Activated gamma-delta T cell treated with anti-CD3 and anti-CD28 coated beads, Interleukin-2, amount 50 U/mL, for 16 hours (primary cell): ENCODE measurements around the gene FAM53B.
"Not testable (repeated sequence)": the region's sequence is repeated elsewhere in the genome, so short reads cannot be mapped to it uniquely, and the experiment has no call there.

Experiments
- DNase-seq: peaks from one replicate; pipeline ENCODE4 v3.0.0-alpha.2; 2020; ENCODE audit warnings: low read depth

The FAM53B gene

GRCh38 chr10:124596962-124597845 lies 147.0 kb downstream of the FAM53B start:
- no peak for DNase-seq

DNA sequence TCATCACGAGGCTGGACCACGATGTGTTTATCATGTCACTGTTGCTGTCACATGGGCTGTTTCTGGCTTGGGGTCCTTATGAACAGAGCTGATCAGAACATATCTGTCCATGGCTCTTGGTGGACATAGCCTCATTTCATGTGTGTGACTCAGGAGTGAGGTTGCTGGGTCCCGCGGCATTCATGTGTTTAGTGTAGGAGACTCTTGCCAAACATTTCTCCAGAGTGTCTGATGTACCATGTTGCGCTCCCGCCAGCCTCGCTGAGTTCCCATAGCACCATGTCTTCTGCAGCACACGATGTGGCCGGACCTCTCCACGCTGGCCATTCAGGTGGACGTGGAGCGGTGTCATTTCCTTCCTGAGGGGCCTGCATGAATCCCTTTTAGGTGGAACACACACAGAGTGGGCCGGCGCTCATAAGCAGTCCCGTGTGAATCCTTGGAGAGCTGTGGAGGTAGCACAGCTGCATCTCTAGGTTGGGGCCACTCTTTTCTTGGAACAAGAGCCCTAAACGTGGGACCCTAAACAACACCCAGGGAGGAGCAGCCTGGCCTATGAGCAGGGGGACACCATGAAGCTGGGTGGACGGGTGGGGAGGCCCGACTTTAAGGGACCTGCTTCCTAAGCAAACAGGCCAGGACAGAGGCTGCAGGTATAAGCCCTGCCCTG lies 147.9 kb downstream of the FAM53B start:
- DNase-seq, result no peak

GRCh38 chr10:124595143-124595883 lies 148.9 kb downstream of the FAM53B start:
- no peak for DNase-seq

GRCh38 chr10:124594240-124594639 lies 149.9 kb downstream of the FAM53B start:
- no peak for DNase-seq

DNA sequence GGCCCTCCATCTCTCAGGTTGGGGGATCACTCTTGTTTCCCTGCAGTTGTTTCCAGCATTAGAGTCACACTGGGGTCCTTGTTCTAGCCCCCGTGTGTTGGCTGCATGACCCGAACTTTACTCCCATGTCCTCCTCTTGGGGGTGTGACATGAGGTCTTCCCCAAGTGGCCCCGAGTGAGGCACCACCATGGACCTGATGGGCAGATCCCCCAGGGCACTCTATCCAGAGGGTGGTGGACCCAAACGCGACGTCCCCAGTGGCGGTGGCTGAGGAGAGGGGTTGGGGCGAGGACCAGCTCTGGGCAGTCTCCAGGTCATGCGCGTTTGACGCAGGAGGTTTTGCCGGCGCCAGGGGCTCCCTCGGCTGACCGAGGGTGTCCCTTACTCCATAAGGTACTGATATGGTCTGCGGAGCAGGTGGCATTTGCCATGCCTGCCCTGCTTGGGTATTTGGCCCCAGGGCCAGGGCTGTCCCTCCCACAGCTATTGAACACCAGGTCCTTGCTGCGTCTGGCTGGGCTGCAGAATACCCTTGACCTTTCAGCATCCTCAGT lies 150.7 kb downstream of the FAM53B start:
- no peak for DNase-seq

DNA sequence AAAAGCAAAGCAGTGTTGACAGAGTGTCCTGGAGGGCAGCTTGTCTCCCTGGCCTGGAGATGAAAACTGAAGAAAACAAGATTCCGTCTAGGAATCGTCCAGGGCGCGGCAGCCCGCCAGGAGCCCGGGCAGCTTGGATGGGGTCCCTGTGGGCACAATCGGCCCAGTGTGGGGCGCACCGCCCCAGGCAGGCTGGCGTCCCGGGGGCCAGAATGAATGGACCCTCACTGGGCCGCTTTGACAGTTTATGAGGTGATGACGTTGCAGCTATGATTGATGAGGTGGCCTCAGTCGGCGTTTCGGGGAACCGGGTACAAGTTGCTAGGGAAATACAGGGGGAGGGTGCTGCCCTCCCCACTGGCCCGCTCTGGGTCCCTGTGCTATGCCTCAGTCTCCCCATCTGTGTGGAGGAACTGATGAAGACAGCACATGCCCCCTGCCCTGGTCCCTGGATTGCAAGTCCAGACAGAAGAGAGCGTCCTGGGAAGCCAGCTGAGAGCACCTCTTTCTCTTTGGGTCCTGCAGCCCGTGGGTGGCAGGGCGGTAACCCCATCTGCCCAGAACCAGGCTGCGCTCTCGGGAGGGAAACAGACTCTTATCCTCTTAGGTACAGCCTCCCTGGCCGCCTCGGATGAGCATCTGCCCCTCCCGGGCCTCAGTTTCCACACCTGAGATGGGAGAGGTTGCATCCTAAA lies 151.3 kb downstream of the FAM53B start:
- no peak for DNase-seq

GRCh38 chr10:124592101-124592500 lies 152.1 kb downstream of the FAM53B start:
- DNase-seq, result no peak

DNA sequence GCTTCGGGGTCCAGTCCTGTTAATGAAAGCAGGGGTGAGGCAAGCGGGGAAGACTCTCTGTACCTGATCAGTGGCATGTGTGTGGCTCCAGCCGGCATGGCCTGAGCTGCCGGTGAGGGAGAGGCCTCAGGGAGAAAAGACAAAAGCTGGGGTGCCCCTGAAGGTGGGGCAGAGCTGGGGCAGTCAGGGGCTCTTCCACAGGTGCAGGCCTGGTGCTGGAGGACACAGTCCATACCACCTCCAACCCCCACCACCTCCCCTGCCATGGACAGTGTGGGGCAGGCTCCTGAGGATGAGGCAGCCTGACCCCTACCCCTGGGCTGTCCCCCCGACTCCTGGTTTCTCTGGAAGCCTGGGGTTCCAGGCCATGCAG lies 153.1 kb downstream of the FAM53B start:
- no peak for DNase-seq

- no peak for DNase-seq
Observed at GRCh38 chr10:124590216-124591122, 153.7 kb downstream of the FAM53B start.

DNA sequence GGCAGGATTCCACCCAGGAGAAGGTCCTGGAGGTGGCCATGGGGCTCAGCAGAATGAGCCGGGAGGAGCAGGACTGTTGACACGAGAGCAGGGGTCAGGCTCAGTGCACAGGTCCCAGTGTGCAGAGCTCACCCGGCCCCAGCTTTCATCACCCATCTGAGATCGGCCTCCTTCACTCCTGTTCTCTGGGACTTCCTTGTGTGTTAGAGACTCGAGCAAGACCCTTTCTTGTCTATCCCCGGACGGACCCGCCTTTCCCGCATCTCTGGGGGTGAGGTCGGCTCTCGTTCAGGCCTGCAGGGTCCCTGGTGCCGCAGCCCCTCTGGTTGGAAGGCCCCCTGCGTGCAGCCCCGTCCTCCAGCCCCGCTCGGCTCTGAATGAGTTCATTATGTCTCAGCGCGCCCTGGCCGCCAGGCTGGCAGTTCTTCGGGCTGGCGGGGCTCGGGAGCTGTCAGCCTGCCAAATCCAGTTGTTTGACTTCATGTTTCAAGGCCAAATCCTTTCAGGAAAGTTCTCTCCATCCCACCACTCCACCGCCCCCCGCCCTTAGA lies 154.6 kb downstream of the FAM53B start:
- no peak for DNase-seq

GRCh38 chr10:124588736-124589490 lies 155.3 kb downstream of the FAM53B start:
- DNase-seq, result no peak

GRCh38 chr10:124588341-124588735 lies 155.8 kb downstream of the FAM53B start:
- not testable (repeated sequence) for DNase-seq

- DNase-seq, result no peak
Observed at GRCh38 chr10:124587811-124588211, 156.4 kb downstream of the FAM53B start.

GRCh38 chr10:124586142-124586541 lies 158.0 kb downstream of the FAM53B start:
- DNase-seq, result no peak

GRCh38 chr10:124579011-124579399 lies 165.2 kb downstream of the FAM53B start:
- DNase-seq, result no peak

DNA sequence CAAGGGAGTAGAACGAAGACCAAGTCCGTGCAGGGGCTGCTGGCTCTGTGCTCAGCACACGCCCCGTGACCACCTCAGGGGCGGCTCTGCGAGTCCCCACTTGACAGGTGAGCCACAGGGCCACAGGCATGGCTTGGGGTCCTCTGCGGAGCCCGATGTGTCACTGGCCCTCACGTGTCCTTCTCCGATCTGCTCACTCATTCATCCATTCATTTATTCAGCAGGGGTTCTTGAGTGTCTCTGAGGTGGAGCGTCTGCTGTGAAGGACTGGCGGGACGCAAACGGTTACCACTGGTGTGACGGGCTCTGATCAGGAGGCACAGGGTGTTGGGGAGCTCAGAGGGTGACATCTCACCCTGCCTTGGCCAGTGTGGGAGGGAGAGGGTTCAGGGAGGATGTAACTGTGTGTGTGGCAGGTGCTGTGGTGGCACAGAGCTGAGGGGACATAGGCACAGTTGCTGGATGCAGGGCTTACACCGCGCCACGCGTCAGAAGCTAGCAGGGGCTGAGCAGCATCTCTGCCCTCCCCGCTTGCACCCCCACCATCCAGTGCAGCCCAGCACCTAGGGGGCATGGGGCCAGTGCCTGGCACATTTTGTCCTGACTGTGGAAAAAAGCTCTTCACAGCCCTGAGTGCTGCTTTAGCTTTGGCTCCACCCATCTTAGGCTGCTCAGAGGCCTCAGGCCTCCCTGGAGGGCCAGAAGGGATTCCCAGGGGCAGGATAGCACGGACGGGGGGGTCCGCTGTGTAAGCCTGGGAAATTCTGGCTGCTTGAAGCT lies 165.8 kb downstream of the FAM53B start:
- no peak for DNase-seq

DNA sequence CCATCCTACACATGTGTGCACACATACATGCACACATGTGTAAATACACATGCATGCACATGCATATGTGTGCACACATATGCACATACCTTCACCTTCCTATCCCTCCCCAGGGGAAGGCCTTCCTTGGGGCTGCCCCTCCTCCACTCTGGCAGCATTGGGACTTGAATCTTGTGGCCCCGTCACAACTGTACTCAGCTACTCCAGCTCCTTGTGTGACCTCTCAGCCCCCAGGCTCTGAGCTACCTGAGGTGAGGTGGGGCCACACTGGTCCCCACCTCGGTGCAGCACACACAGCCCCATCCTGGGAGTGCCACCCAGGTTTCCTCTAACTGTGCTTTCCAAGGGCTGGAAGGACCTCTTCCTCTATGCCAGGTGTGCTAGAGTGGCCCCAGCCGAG lies 166.5 kb downstream of the FAM53B start:
- DNase-seq, result no peak

DNA sequence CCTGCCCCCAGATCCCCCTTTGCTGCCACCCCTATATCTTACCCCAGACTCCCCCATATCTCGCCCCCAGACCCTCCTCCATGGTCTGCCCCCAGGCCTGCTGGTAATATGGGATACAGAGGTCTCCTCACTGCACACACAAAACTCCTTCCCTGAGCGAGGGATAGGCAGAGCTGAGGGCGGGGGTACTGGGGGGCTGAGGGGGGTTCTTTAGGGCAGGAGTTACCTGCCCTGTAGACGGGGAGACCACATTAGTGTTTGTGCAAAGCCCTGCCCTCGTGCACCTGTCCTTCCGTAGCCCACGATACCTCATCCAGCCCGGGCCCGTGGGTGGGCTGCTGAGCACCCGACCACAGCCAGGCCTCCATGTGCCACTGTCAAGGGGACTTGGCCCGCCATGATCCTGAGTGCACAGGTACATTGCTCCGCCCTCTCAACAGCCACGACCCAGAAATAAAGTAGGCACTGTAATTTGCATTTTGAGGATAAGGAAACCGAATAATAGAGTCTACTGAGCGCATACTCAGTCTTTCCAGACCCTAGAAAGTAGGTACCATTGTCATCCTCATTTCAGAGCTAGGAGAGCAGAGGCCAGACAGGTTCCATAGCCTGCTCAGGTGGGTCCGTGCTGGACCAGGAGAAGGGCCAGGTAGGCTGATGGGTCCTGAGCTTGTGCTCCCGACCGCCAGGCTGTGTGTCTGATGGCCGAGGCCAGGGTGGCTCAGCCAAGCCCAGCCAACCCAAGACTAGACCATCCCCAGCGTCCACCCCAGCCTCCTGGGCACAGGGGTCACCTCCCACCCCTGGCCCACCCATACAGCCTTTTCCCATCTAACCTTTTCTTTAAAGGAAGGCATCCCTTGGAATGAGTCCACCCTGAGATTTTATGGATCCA lies 167.4 kb downstream of the FAM53B start:
- no peak for DNase-seq
